Fibroblast of upper back skin (primary cell): Measurements from ENCODE around the gene AGAP6.
"Not testable (repeated sequence)": the region's sequence is repeated elsewhere in the genome, so short reads cannot be mapped to it uniquely, and the experiment has no call there.

ENCODE experiments used
- DNase-seq: peaks from one replicate; pipeline ENCODE4 v3.0.0-alpha.2; 2013

AGAP6 gene

GRCh38 chr10:50027195-50027594 lies 39.0 kb downstream of the AGAP6 start:
- DNase-seq: no peak

DNA sequence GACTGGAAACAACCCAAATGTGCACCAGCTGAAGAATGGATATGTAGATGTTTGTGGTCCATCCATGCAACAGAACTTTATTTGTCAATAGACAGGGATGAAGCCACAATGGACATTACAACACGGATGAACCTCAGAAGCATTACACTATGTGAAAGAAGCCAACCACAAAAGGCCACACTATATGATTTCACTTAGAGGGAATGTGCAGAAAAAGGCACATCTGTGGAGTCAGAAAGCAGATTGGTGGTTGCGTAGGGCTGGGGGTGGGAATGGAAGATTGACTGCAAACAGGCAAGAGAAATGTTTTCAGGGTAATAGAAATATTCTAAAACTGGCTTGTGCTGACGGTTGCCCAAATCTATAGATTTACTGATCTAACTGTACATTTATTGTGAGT lies 45.3 kb downstream of the AGAP6 start:
- DNase-seq: peak; percentile 64

GRCh38 chr10:50035337-50035736 lies 47.1 kb downstream of the AGAP6 start:
- not testable (repeated sequence) for DNase-seq

DNA sequence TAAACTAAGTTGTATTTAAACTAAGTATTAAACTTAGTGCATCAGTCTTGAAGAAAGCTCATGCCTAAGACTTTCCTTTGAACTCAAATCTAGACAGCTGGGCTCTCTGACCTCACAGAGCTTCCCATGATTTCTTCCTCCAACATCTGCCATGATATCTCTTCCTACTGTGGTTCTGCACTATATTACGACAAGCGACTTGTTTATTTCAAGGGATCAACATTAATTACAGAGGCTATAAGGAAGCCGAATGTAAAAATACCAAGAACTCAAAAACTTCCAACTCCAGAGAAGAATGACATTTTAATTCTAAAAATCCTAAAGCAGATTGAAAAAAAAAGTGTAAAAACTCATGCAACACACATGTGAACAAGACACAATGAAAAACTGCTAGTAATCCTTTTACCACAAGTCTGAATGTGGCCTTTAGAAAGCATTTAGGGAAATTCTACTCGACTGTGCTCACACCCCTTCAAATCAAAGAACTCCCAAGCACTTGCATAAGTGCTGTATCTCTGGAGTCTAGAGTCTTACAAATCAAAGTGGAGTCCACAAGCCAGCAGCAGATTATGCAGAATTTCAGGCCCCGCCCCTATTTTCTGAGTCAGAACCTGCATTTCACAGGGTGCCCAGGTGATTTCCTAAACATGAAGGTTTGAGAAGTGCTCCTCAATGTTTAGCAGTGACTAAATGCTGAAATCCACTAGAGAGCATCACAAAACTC lies 56.9 kb downstream of the AGAP6 start:
- DNase-seq: peak; percentile 23

DNA sequence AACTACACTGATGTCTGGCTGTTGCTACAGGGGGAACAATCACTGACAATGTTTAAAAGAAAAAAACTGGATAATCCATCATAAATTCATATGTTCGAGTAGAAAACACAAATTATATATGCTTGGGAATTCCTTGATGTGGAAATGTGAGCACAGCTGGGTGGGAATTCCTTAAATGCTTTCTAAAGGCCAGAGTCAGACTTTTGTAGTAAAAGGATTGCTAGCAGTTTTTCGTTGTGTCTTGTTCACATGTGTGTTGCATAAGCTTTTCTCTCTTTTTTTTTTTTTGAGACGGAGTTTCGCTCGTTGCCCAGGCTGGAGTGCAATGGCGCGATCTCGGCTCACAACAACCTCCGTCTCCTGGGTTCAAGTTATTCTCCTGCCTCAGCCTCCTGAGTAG lies 58.3 kb downstream of the AGAP6 start:
- peak; percentile 66 for DNase-seq

GRCh38 chr10:50047594-50047993 lies 59.4 kb downstream of the AGAP6 start:
- not testable (repeated sequence) for DNase-seq

- DNase-seq: peak; percentile 16
These were observed 63.9 kb downstream of the AGAP6 start for GRCh38 chr10:50051995-50052660.

GRCh38 chr10:50052778-50053376 lies 64.7 kb downstream of the AGAP6 start:
- DNase-seq: not testable (repeated sequence)

GRCh38 chr10:50055494-50056292 lies 67.5 kb downstream of the AGAP6 start:
- not testable (repeated sequence) for DNase-seq

GRCh38 chr10:50056654-50057053 lies 68.4 kb downstream of the AGAP6 start:
- not testable (repeated sequence) for DNase-seq

DNA sequence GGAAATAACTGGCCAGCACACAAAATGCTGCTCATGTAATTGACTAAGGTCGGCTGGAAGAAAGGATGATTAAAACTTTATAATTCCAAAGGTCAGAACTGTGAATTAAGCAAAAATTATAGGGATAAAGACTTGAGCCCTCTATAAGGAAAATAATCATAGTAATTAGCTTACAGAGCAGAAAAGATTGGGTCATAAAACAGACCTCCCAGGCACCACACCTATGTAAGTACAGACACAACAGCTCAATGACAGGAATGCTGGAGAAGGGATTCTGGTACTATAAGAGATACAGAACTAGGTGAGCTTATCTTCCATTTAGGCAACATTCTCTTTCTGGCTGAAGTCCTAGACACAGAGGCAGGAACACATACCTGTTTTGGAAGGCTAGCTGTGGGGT lies 70.5 kb downstream of the AGAP6 start:
- not testable (repeated sequence) for DNase-seq

GRCh38 chr10:50059946-50060345 lies 71.7 kb downstream of the AGAP6 start:
- DNase-seq: not testable (repeated sequence)
